ENCODE measurements around the gene PFDN5.

PFDN5 gene

GRCh38 chr12:53345486-53346188 lies 50.3 kb downstream of the PFDN5 start:
- no peak for TF ChIP-seq CTCF (IDR thresholded peaks at IDR 0.05; ENCODE audit: low read depth, low read length)
- Histone ChIP-seq H3K27me3 (ENCODE audit: insufficient read depth, low read depth, severe bottlenecking) (no peaks in the 10 kb centered on the region), H3K9me3 (ENCODE audit: severe bottlenecking) (no peaks in the 10 kb centered on the region), H3K27ac (no peak overlapping the region), H3K4me3 (ENCODE audit: low read depth, low read length) (no peak overlapping the region; the same call in 1 of the 2 replicates), H3K36me3 (no peaks in the 10 kb centered on the region)
- peak; percentile 69 for DNase-seq

GRCh38 chr12:53346491-53346890 lies 51.1 kb downstream of the PFDN5 start:
- H3K36me3 ChIP-seq, result no peaks in the 10 kb centered on the region
- H3K27me3 ChIP-seq (ENCODE audit: insufficient read depth, low read depth, severe bottlenecking), result no peaks in the 10 kb centered on the region
- no peak overlapping the region for H3K4me3 ChIP-seq (ENCODE audit: low read depth, low read length)
- no peak for TF ChIP-seq CTCF (IDR thresholded peaks at IDR 0.05; ENCODE audit: low read depth, low read length)
- no peak overlapping the region for H3K27ac ChIP-seq
- H3K9me3 ChIP-seq (ENCODE audit: severe bottlenecking), result no peaks in the 10 kb centered on the region
- DNase-seq, result no peak

- Histone ChIP-seq H3K27me3 (ENCODE audit: insufficient read depth, low read depth, severe bottlenecking) (no peaks in the 10 kb centered on the region), H3K36me3 (no peaks in the 10 kb centered on the region), H3K4me3 (ENCODE audit: low read depth, low read length) (no peak overlapping the region), H3K27ac (no peak overlapping the region), H3K9me3 (ENCODE audit: severe bottlenecking) (no peaks in the 10 kb centered on the region)
- TF ChIP-seq CTCF (IDR thresholded peaks at IDR 0.05; ENCODE audit: low read depth, low read length), result no peak
- DNase-seq, result no peak
Measured at GRCh38 chr12:53347905-53348304, 52.6 kb downstream of the PFDN5 start.

Measured in WERI-Rb-1 (cell line).